GM21528 (cell line): ENCODE results near the gene YAF2.
A peak's percentile ranks its signal among the peaks of the same experiment; 100 is the strongest.

Experiments
- ATAC-seq: cut with Tn5 transposase; IDR thresholded peaks from one replicate; pipeline ENCODE4 v1.9.1; 2021; ENCODE audit warnings: mild to moderate bottlenecking, moderate library complexity; ENCODE audit not compliant: unreplicated experiment, low FRiP score

Gene YAF2

GRCh38 chr12:42156232-42156631 lies 81.8 kb downstream of the YAF2 start:
- ATAC-seq, result no peak

- ATAC-seq, result no peak
These were observed 92.4 kb downstream of the YAF2 start for GRCh38 chr12:42145552-42146215.

GRCh38 chr12:42145197-42145549 lies 92.9 kb downstream of the YAF2 start:
- peak; percentile 6 for ATAC-seq

- peak; percentile 90 for ATAC-seq
These were observed 93.4 kb downstream of the YAF2 start, which contains the start of gene GXYLT1 for GRCh38 chr12:42144408-42145196. TSS of gene GXYLT1 (minus strand) at chr12:42144874. CDS start at chr12:42144646, 228 bp downstream.

- ATAC-seq, result no peak
These were observed 94.0 kb downstream of the YAF2 start for GRCh38 chr12:42144158-42144407.

- ATAC-seq, result no peak
These were observed 94.4 kb downstream of the YAF2 start for GRCh38 chr12:42143452-42144157.

GRCh38 chr12:42141981-42142606 lies 96.0 kb downstream of the YAF2 start:
- ATAC-seq, result no peak

- ATAC-seq, result no peak
These were observed 97.1 kb downstream of the YAF2 start for GRCh38 chr12:42140901-42141300.

GRCh38 chr12:42135259-42135814 lies 102.7 kb downstream of the YAF2 start:
- ATAC-seq, result no peak

- ATAC-seq, result no peak
These were observed 107.2 kb downstream of the YAF2 start for GRCh38 chr12:42130672-42131402.

- no peak for ATAC-seq
These were observed 108.3 kb downstream of the YAF2 start for GRCh38 chr12:42129595-42130204.

GRCh38 chr12:42128888-42129287 lies 109.2 kb downstream of the YAF2 start:
- no peak for ATAC-seq

- ATAC-seq, result no peak
These were observed 109.7 kb downstream of the YAF2 start for GRCh38 chr12:42128327-42128726.

- no peak for ATAC-seq
These were observed 111.1 kb downstream of the YAF2 start for GRCh38 chr12:42126963-42127362.

GRCh38 chr12:42125388-42125767 lies 112.7 kb downstream of the YAF2 start:
- ATAC-seq, result no peak

GRCh38 chr12:42124764-42125387 lies 113.2 kb downstream of the YAF2 start:
- ATAC-seq, result no peak

GRCh38 chr12:42119085-42119633 lies 118.9 kb downstream of the YAF2 start:
- ATAC-seq, result no peak

GRCh38 chr12:42118136-42118879 lies 119.7 kb downstream of the YAF2 start:
- no peak for ATAC-seq
